Body of pancreas (tissue), 4 donors: ENCODE results near the gene PPIC.

ENCODE experiments used
- POLR2A ChIP-seq, 3 donors: fragments of 450-650 bp; IDR thresholded peaks; one replicate each; pipeline ENCODE4 v1.6.1; 2016; ENCODE audit warnings: antibody characterized with exemption in 3 of 3, mild to moderate bottlenecking in 2 of 3
- TF ChIP-seq, protein P1 (sequence below), 7 experiments: fragments of 450-650 bp in 4 of 7; fragments of 200-600 bp in 3 of 7; sonication (generic) in 3 of 7; IDR thresholded peaks; one replicate each; pipeline ENCODE4 v1.5.1; 2016 to 2019; ENCODE audit warnings: antibody characterized with exemption in 7 of 7

DNA sequence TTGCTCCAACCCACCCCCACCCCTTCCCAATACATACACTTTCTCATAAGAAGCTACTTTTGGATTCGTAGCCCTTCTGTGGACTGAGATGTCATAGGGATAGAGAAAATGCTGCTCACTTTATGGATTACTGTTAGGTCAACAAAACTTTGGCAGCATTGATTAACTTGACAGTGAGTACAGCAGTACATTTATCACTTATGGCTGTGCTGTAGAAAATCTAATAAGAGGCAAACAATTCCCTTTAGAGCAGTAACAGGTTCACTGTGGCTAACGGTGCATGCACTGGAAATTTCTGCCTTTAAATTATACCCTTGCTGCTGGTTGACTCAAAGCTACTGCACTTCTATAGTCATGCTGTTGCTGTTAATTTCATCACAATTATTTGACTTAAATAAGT lies 59.2 kb downstream of the PPIC start:
- TF ChIP-seq, protein P1, sequence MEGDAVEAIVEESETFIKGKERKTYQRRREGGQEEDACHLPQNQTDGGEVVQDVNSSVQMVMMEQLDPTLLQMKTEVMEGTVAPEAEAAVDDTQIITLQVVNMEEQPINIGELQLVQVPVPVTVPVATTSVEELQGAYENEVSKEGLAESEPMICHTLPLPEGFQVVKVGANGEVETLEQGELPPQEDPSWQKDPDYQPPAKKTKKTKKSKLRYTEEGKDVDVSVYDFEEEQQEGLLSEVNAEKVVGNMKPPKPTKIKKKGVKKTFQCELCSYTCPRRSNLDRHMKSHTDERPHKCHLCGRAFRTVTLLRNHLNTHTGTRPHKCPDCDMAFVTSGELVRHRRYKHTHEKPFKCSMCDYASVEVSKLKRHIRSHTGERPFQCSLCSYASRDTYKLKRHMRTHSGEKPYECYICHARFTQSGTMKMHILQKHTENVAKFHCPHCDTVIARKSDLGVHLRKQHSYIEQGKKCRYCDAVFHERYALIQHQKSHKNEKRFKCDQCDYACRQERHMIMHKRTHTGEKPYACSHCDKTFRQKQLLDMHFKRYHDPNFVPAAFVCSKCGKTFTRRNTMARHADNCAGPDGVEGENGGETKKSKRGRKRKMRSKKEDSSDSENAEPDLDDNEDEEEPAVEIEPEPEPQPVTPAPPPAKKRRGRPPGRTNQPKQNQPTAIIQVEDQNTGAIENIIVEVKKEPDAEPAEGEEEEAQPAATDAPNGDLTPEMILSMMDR (IDR thresholded peaks at IDR 0.05) = no peak
- no peak for TF ChIP-seq POLR2A (IDR thresholded peaks at IDR 0.05)
